Rectal smooth muscle tissue (tissue), 1 donor: ENCODE measurements around the gene SIM1.

Experiments used
- H3K27ac ChIP-seq: one replicate; pipeline ENCODE4 v1.7.0; 2013; ENCODE audit warnings: low read depth, low read length, inconsistent platforms
- H3K27me3 ChIP-seq: one replicate; pipeline ENCODE4 v1.7.0; 2013; ENCODE audit warnings: low read length; ENCODE audit not compliant: control insufficient read depth, insufficient read depth
- H3K36me3 ChIP-seq: one replicate; pipeline ENCODE4 v1.7.0; 2013; ENCODE audit warnings: low read length; ENCODE audit not compliant: control insufficient read depth, insufficient read depth
- H3K4me1 ChIP-seq: one replicate; pipeline ENCODE4 v1.7.0; 2013; ENCODE audit warnings: low read length; ENCODE audit not compliant: control insufficient read depth, insufficient read depth
- H3K4me3 ChIP-seq: one replicate; pipeline ENCODE4 v1.7.0; 2013; ENCODE audit warnings: low read length
- H3K9ac ChIP-seq: one replicate; pipeline ENCODE4 v1.7.0; 2013; ENCODE audit warnings: low read length

SIM1 gene

DNA sequence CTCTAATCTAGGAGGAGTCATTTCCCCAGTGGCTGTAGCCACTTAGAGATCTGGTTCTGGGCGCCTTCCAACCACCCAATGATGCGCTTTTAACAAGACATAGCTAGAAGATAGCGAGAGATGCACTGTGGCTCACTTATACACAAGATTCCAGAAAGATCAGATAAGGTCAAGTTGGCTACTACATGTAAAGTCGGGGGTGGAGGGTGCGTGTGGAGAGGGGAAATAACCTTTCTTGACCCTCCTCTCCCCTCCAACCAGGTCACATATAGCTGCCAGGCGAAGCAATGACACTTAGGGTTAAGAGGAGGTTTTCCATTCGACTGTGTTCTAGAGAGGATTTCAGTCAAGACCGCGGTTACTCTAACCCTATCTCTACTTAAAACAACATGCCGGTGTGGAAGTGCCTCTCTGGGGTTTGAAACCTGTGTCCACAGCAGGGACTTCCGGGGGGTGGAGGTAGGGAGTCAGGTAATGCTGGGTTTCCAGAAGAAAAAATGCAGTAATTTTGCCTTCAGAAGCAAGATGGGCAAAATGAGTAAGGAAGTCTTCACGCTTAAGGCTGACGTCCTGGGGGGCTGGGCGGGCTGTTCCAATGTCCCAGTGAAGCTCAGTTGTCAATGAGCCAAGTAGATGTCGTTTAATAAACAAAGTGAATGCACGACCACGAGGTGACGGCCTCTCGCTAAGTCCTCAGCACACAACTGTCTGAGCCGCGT lies 1.8 kb upstream of the SIM1 start:
- H3K4me3 ChIP-seq, result no peak overlapping the region
- no peaks in the 10 kb centered on the region for H3K4me1 ChIP-seq
- no peaks in the 10 kb centered on the region for H3K36me3 ChIP-seq
- H3K9ac ChIP-seq, result no peak overlapping the region
- no peak overlapping the region for H3K27ac ChIP-seq
- H3K27me3 ChIP-seq, result peaks cover 53% of the 10 kb centered on the region

DNA sequence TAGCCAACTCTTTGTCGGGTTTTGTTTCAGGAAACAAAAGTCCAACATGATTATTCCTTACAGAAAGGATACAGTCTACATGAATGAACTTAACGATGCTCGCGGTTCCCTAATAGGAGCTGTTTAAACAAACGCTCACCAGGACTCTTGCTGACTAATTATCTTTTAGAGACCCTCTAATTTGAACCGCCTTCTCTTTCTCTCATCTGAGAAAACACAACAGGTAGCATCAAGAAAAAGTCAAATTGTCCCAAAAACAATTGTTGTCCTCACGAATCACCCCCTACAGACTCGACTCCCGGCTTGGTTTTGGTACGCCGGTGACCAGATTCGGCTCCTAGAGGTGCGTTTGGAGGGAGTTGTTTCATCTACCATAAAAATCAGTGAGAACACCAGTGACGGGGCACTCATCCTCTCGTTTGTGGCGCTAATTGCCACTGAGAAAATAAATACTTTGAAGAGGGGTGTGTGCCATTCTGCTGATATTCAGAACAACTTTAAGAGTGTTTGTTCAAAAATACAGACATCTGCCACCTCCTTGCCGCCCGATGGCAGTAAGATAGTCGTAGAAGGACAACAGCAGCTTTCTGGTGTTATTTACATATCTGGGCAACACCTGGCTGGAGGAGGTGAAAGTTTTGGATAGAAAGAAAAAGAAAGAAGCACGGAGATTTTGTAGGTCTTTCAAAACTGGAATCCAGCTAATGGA lies 1.1 kb upstream of the SIM1 start:
- no peak overlapping the region for H3K27ac ChIP-seq
- H3K4me3 ChIP-seq, result no peak overlapping the region
- no peaks in the 10 kb centered on the region for H3K36me3 ChIP-seq
- no peaks in the 10 kb centered on the region for H3K4me1 ChIP-seq
- no peak overlapping the region for H3K9ac ChIP-seq
- peaks cover 59% of the 10 kb centered on the region for H3K27me3 ChIP-seq

DNA sequence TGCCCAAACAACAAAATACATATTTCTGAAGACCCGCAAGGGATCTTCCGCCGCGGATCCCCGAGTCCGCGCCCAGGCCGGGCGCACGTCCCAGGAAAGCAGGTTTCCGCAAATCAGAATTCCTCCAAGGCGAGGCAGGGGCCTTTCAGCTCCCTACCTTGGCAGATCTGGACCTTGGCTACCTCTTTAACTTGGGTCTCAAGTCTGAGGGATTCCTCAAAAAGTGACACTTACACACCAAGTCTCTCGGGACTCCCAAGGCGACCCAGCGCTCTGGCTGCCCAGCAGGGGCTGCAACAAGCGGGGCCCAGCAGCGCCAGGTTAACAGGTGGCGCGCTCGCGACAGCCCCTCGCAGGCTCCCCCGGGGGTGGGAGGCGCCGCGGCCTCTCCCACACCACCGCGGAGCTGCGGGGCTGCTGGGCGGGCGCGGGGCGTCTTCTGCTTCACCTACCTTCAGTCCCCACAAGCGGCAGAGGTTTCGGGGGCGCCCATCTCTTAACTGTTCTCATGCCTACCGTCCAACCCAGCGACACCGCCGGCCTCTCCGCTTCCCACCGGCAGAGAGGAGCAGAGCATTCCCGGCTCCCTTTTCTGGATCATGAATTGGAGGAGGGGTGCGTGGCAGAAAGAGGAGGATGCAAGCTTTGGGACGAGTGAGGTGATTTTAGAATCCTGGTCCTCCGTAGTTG lies 414 bp downstream of the SIM1 start:
- no peaks in the 10 kb centered on the region for H3K4me1 ChIP-seq
- H3K27ac ChIP-seq, result no peak overlapping the region
- no peaks in the 10 kb centered on the region for H3K36me3 ChIP-seq
- peaks cover 57% of the 10 kb centered on the region for H3K27me3 ChIP-seq
- H3K4me3 ChIP-seq, result peak overlapping the region; percentile 10
- H3K9ac ChIP-seq, result no peak overlapping the region

DNA sequence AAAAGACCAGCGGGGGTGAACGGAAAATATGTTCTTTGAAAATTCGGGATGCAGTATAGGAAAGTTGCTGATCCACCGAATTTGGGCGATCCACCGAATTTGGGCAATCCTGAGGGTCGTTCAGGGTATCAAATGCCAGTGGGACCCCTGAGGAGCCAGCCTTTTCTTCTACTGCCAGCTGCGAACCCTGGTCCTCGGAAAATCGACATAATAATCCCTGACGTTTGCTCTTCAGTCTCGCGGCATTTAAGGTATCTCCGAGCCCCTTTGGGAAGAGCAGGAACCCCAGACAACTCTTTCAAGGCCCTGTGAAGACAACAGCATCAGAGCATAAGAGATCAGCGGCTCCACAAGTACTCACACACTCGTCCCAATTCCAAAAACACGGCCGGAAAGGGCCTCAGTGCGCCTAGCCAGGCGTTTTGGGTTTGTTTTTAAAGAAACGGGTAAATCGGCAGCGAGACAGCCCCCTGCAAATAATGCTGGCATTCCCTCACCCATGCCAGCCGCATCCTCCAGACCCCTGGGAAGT lies 1.0 kb downstream of the SIM1 start:
- Histone ChIP-seq H3K27me3 (peaks cover 61% of the 10 kb centered on the region), H3K9ac (no peak overlapping the region), H3K36me3 (no peaks in the 10 kb centered on the region), H3K4me1 (no peaks in the 10 kb centered on the region), H3K27ac (no peak overlapping the region), H3K4me3 (no peak overlapping the region)

DNA sequence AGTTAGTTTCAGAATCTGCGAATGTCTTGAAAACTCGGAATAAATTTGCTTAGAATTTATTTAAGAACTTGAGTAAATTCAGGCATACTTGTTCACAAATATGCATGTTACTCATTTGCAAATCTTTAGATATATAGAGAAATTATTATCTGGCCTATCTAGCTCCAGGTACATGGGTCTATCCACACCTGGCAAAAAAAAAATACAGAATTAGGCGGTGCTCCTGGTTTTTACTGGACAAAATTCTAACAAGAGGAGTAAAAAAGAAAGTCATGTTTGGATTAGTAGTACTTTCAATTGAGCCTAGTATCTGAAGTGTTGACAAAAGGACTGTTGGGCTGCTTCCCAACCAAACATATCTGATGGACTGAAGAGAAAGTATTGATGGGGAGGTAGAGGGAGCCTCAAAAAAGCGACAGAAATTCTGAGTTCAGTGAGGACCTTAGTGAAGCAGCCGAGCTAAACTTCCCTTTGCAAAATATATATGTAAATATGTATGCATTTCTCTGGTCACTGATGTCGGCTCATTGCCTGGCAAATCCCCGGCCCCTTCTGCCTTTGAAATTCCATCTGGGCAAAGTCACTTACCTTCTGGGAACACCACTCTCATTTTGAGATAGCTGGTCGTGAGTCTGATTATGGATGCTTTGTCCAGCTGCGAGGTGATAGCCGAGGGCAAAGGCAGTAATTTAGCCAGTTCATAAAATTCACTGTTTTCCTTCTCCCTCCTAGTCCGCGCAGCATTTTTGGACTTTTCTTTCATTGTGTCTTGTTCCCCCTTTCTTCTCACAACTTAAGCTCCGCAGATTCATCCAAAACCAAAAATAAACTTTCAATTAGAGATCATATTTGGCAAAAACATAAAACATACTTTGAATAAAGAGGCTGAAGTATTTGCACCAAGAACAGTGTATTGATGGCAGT lies 1.8 kb downstream of the SIM1 start:
- Histone ChIP-seq H3K4me1 (no peaks in the 10 kb centered on the region), H3K9ac (no peak overlapping the region), H3K4me3 (no peak overlapping the region), H3K27ac (no peak overlapping the region), H3K36me3 (no peaks in the 10 kb centered on the region), H3K27me3 (peaks cover 68% of the 10 kb centered on the region)

DNA sequence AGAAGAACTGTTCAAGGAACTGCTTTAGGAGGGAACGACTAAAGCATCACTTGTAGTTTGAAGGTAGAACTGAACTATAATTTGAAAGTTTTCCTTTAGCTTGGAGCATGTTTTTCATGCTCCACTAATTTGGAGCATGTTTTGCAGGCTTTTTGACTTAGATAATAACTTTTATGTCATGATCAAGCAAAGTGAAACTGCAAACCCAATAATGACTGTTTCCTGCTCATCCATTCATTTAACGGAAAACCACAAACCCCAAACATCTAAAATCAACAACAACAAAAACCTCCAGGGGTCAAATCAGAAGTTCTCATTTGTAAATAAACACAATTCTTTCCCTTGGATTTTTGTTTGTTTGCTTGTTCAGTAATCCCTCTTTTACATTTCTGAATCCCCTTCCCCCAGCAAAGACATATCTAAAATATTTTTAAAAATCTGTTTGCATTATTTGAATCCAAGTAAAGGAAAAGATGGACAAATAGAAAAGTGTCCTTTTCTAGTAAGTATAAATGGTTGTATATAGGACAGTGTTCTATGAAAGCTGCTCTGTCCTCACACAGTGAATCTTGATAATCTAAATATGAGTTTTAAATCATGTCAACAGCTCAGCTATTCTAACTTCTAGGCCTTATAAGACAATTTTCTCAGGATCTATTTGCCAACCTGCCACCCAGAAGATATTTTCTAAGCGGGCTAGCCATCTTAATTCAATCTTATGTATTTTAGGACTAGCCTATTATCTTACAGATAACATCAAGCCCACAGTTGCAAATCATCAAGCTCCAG lies 2.6 kb downstream of the SIM1 start:
- H3K27ac ChIP-seq, result no peak overlapping the region
- H3K4me3 ChIP-seq, result no peak overlapping the region
- H3K36me3 ChIP-seq, result no peaks in the 10 kb centered on the region
- no peaks in the 10 kb centered on the region for H3K4me1 ChIP-seq
- H3K9ac ChIP-seq, result no peak overlapping the region
- H3K27me3 ChIP-seq, result peaks cover 70% of the 10 kb centered on the region

DNA sequence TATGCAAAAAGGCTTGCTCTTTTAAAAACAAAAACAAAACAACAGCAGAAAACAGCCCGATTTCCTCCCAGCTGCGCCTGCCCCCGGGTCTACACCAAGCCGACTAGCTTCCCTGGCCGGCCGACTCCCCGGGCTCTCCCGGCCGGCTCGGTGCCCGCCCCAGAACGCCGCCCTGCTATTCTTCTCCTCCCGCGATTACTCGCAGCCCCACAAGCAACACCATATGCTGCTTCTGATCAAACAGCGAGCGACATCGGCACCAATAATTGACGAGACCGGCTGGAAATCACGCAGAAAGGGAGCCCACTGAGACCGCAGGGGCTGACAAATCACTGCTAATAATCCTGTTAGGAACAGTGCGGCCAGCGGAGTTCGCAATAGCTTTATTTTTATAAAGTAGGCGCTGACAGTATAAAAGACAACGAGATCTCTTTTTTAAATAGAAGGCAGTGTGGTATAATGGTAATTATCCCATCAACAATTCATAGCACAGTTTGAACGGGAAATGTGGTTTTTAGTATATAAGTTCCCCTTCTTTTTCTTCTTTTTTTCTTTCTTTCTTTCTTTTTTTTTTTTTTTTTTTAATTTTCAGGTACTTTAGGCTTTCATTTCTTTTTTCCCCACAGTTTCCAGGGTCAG lies 3.3 kb downstream of the SIM1 start:
- Histone ChIP-seq H3K36me3 (no peaks in the 10 kb centered on the region), H3K27me3 (peaks cover 64% of the 10 kb centered on the region), H3K4me1 (no peaks in the 10 kb centered on the region), H3K9ac (no peak overlapping the region), H3K27ac (no peak overlapping the region), H3K4me3 (no peak overlapping the region)

DNA sequence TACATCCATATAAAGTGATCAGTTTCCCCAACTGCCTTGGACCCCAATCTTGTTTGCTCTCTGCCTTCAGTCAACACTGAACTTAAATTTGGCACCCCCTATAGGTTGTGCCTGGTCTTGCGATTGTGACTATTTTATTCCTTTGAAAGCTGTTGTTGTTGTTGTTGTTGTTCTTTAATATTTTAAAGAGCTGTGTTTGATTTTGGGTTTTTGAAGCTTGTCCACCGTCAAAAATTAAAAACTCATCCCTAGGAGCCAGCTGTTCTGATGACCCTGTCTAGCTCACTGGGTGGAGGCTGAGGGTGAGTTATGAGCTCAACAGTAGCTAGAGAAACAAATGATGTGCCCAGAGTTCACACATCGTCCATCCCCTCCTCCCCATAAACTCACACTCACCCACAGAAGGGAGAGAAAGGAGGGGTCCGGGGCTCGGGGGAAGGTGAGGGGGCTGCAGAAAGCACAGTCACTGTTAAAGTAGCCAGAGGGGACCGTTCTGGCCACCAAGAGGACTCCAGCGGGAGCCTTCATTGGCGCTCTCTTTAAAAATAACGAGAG lies 4.0 kb downstream of the SIM1 start:
- Histone ChIP-seq H3K27ac (no peak overlapping the region), H3K36me3 (no peaks in the 10 kb centered on the region), H3K9ac (no peak overlapping the region), H3K4me1 (no peaks in the 10 kb centered on the region), H3K27me3 (peaks cover 63% of the 10 kb centered on the region), H3K4me3 (no peak overlapping the region)

DNA sequence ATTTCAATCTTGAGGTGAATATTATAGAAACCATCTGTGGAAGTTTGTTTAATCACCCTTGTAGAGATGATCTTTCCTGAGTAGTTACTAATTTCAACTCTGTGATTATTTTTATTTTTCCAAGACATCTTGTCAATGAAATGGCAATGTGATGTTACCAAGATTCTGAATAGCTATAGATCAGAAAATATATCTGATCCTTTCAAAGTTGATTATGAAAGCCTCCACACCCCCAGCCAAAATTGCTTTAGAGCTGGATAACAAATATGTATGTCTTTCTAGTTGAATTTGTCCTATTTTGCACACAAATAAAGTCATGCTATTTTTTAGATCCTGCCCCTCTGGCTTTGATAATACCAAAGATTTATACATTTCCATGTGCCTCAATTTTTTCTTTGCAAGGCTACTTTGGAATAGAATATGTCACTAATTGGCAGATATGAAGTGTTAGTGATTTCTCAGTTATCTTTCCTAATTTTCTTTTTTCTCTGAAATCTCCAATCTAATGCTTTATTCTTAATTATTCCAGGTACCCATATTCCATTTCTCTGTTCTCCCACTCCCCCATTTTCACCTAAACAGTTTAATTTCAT lies 5.0 kb downstream of the SIM1 start:
- no peak overlapping the region for H3K27ac ChIP-seq
- no peak overlapping the region for H3K4me3 ChIP-seq
- no peaks in the 10 kb centered on the region for H3K36me3 ChIP-seq
- peaks cover 65% of the 10 kb centered on the region for H3K27me3 ChIP-seq
- no peak overlapping the region for H3K9ac ChIP-seq
- no peaks in the 10 kb centered on the region for H3K4me1 ChIP-seq

DNA sequence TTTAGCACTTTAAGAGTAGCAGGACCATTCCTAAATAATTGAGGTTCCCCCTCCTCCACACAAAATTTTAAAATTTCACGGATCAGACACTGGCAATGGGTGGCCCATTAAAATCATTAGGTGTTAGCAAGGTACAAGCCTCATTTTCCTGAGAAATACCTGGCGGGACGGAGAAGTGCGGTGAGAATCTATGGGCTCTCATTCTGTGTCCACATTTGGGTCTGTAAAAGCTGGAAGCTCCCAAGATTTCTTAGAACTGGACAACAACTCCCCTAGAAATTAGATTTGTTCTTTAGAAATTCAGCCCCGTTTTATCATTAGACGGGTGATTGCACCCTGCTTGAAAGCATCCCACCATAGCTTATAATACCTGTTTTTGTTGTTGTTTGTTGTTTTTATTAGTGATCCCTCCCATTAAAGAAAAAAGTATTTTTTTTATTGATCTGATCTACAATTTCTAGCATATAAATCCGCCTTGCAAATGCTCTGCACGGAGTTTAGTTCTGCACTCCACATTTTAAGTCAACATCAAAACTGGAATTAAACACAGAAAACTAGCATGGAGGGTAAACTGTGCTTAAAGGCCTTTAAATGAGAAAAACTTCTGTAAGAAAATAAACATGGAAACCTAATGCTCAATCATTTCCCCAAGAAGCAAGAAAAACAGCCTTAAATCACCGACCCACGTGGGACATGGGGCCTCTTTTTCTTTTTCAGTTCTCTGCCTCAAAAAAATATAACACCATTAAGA lies 5.7 kb downstream of the SIM1 start:
- H3K27me3 ChIP-seq, result peaks cover 61% of the 10 kb centered on the region
- no peak overlapping the region for H3K9ac ChIP-seq
- no peaks in the 10 kb centered on the region for H3K4me1 ChIP-seq
- no peaks in the 10 kb centered on the region for H3K36me3 ChIP-seq
- H3K4me3 ChIP-seq, result no peak overlapping the region
- no peak overlapping the region for H3K27ac ChIP-seq
